ENCODE results near the gene MYO5A.
"Not testable (repeated sequence)": the region's sequence is repeated elsewhere in the genome, so short reads cannot be mapped to it uniquely, and the experiment has no call there.

MYO5A gene

GRCh38 chr15:52289629-52290081 is 239.0 kb downstream of the MYO5A start:
- DNase-seq (ENCODE audit: insufficient read length, low spot score), result no peak
- TF ChIP-seq, protein P1, sequence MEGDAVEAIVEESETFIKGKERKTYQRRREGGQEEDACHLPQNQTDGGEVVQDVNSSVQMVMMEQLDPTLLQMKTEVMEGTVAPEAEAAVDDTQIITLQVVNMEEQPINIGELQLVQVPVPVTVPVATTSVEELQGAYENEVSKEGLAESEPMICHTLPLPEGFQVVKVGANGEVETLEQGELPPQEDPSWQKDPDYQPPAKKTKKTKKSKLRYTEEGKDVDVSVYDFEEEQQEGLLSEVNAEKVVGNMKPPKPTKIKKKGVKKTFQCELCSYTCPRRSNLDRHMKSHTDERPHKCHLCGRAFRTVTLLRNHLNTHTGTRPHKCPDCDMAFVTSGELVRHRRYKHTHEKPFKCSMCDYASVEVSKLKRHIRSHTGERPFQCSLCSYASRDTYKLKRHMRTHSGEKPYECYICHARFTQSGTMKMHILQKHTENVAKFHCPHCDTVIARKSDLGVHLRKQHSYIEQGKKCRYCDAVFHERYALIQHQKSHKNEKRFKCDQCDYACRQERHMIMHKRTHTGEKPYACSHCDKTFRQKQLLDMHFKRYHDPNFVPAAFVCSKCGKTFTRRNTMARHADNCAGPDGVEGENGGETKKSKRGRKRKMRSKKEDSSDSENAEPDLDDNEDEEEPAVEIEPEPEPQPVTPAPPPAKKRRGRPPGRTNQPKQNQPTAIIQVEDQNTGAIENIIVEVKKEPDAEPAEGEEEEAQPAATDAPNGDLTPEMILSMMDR (IDR thresholded peaks at IDR 0.05; ENCODE audit: insufficient read depth, missing control alignments), result no peak
- no peak for FAIRE-seq

DNA sequence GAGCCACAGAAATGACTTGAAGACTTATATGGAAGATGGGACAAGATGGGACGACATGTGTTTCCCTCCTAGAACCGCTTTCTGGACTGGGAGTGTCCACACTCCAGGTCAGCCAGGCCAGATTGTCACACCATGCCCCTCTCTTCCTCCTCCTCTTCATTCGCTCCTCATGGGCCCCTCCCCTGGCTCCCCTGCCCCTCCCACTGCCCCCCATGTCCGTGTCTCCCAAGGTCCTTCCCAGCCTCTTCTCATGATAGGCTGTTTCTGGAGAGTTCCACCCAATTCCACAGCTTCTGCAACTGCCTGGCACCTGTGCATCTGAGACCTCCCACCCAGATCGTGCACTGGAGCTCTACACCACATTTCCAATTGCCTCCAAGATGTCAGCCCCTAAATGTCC is 239.7 kb downstream of the MYO5A start:
- TF ChIP-seq, protein P1 (IDR thresholded peaks at IDR 0.05; ENCODE audit: insufficient read depth, missing control alignments), result no peak
- no peak for DNase-seq (ENCODE audit: insufficient read length, low spot score)
- FAIRE-seq, result no peak

DNA sequence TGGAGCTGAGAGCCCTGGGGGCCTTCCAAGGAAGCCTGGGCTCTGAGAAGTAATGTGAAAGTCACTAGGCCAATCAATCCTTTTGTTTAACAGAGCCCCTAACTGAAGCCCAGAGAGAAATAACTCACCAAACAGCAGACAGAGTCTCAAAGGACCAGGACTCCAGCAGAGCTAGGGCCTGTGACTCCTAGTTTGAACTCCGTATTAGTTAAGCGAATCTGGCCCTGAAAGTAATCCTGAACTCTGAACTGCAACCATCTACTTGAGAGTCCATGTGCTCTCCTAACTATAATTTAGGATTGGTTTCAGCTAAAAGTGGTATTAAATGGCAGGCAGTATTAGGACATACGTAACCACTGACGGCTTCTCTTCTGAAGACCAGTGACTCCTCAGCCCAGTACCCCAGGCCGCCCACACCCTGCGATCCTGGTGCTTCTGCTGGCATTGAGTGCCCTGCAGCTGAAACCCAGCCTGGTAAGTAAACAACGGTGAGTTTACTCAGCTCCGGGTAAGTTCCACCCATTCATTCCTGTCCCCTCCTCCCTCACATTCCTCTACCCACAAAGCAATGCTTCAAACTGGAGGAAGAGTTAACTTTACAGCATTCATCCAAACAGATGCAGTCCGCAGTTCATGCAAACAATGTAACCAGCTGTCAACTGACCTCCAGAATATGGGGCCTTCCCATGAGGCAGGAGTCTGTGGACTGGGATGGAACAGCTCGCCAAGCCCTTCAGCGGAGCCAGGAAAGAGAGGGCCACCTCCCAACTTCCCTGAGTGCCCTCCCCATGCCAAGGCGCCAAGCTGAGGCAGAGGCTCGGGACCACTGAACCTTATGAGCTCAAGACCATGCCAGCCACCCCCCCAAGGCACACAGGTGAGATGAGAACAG is 240.4 kb downstream of the MYO5A start:
- TF ChIP-seq, protein P1 (IDR thresholded peaks at IDR 0.05; ENCODE audit: insufficient read depth, missing control alignments), result no peak
- FAIRE-seq (no peak), DNase-seq (ENCODE audit: insufficient read length, low spot score) (no peak)

GRCh38 chr15:52287114-52287513 is 241.6 kb downstream of the MYO5A start:
- no peak for FAIRE-seq
- DNase-seq (ENCODE audit: insufficient read length, low spot score), result no peak
- TF ChIP-seq, protein P1 (IDR thresholded peaks at IDR 0.05; ENCODE audit: insufficient read depth, missing control alignments), result no peak

- FAIRE-seq, result not testable (repeated sequence)
These were observed 242.7 kb downstream of the MYO5A start for GRCh38 chr15:52285941-52286340.

GRCh38 chr15:52284164-52284563 is 244.5 kb downstream of the MYO5A start:
- no peak for FAIRE-seq
- TF ChIP-seq, protein P1 (IDR thresholded peaks at IDR 0.05; ENCODE audit: insufficient read depth, missing control alignments), result no peak
- DNase-seq (ENCODE audit: insufficient read length, low spot score), result no peak

More at GRCh38 chr15:52285941-52286340, 242.7 kb downstream of the MYO5A start:
- DNase-seq (ENCODE audit: insufficient read length, low spot score), result not testable (repeated sequence)

DNA sequence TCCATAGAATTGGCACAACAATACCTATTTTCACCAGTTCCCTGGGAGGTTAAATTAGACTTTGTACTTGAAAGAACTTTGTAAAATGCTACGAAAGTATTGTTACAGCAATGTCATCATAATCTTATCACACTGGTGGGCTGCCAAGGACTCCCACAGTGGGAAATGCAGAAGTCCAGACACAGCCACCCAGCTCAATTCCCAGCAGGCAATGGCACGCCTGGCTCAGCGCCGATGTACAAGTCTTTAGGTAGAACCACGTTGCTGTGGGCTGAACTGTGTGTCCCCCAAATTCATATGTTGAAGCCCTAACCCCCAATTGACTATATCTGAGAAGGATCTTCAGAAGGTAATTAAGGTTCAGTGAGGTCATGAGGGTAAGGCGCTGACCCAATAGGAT is 245.4 kb downstream of the MYO5A start:
- DNase-seq (ENCODE audit: insufficient read length, low spot score) (no peak), FAIRE-seq (no peak)
- TF ChIP-seq, protein P1 (IDR thresholded peaks at IDR 0.05; ENCODE audit: insufficient read depth, missing control alignments), result no peak
